Prostate gland (tissue), 2 donors: Measurements from ENCODE around the gene SGCE.

Source experiments
- CTCF ChIP-seq, 4 experiments: fragments of 200-600 bp in 2 of 4; fragments of 450-650 bp in 2 of 4; sonication (generic) in 2 of 4; IDR thresholded peaks; 1 replicate in 3 of 4; 2 replicates in 1 of 4; pipeline ENCODE4 v1.5.1; 2016 to 2019; ENCODE audit warnings: antibody characterized with exemption in 4 of 4, mild to moderate bottlenecking in 2 of 4, moderate library complexity in 2 of 4
- POLR2A ChIP-seq: fragments of 450-650 bp; IDR thresholded peaks from one replicate; pipeline ENCODE4 v1.6.1; 2016; ENCODE audit warnings: antibody characterized with exemption, mild to moderate bottlenecking

GRCh38 chr7:94565247-94565894 is 90.6 kb downstream of the SGCE start:
- TF ChIP-seq POLR2A (no peak), CTCF (IDR thresholded peaks at IDR 0.05) (no peak)
